Transverse colon (tissue), 4 donors: ENCODE results near the gene FRAS1.

Experiments used
- EP300 ChIP-seq: sonication (generic); formaldehyde crosslinking; IDR thresholded peaks from one replicate; pipeline ENCODE4 v1.6.1; 2017; ENCODE audit warnings: antibody characterized with exemption, low read depth
- POLR2AphosphoS5 ChIP-seq, 3 donors: sonication (generic); formaldehyde crosslinking; IDR thresholded peaks; one replicate each; pipeline ENCODE4 v1.6.1; 2016; ENCODE audit warnings: antibody characterized with exemption in 3 of 3
- TF ChIP-seq, protein P1 (sequence below), 5 experiments: fragments of 200-600 bp in 3 of 5; fragments of 450-650 bp in 2 of 5; sonication (generic) in 3 of 5; IDR thresholded peaks; 1 replicate in 2 of 5; 2 replicates in 3 of 5; pipeline ENCODE4 v1.5.1; 2016 to 2017; ENCODE audit warnings: antibody characterized with exemption in 5 of 5, inconsistent platforms in 3 of 5, mild to moderate bottlenecking in 2 of 5, moderate library complexity in 1 of 5

DNA sequence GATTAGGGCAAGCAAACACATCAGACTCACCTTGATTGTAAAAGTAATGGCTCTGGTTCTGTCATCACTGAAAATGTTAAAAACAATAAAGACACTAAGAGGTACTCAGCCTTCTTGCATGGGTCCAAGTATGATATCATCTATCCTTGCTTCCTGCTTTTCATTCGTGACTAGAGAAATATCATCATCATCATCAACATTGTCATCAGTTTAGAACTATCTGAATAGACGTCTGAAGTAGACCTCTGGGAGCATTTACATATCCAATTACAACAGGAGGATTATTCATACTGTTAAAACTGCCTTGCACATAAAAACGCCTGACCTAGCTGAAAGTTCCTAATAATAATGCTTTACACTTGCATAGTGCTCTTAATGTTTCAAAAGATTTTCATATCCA, 9.8 kb upstream of the FRAS1 start:
- TF ChIP-seq, protein P1, sequence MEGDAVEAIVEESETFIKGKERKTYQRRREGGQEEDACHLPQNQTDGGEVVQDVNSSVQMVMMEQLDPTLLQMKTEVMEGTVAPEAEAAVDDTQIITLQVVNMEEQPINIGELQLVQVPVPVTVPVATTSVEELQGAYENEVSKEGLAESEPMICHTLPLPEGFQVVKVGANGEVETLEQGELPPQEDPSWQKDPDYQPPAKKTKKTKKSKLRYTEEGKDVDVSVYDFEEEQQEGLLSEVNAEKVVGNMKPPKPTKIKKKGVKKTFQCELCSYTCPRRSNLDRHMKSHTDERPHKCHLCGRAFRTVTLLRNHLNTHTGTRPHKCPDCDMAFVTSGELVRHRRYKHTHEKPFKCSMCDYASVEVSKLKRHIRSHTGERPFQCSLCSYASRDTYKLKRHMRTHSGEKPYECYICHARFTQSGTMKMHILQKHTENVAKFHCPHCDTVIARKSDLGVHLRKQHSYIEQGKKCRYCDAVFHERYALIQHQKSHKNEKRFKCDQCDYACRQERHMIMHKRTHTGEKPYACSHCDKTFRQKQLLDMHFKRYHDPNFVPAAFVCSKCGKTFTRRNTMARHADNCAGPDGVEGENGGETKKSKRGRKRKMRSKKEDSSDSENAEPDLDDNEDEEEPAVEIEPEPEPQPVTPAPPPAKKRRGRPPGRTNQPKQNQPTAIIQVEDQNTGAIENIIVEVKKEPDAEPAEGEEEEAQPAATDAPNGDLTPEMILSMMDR (IDR thresholded peaks at IDR 0.05), result no peak
- TF ChIP-seq POLR2AphosphoS5 (IDR thresholded peaks at IDR 0.05) (no peak), EP300 (no peak)
